ENCODE data around the gene HOXB2.

- TF ChIP-seq CTCF (IDR thresholded peaks at IDR 0.05): no peak
- TF ChIP-seq EZH2 (IDR thresholded peaks at IDR 0.05; ENCODE audit: borderline replicate concordance, insufficient read depth, low read depth, low read length, poor library complexity, severe bottlenecking): no peak
Observed at GRCh38 chr17:48541036-48541576, 3.8 kb downstream of the HOXB2 start.
